GM12878 (cell line): ENCODE measurements around the gene LSM3. TPM values are rescaled to one million over a fixed set of nuclear protein-coding genes. Genes with fewer than 3 reads are reported as not detected.

Source experiments
- CREM ChIP-seq: IDR thresholded peaks from 2 replicates; pipeline ENCODE4 v1.6.1; 2014; ENCODE audit warnings: antibody characterized with exemption, low read depth
- NFIC ChIP-seq: IDR thresholded peaks from 2 replicates; pipeline ENCODE4 v1.6.1; 2012; ENCODE audit warnings: low read depth, mild to moderate bottlenecking, inconsistent platforms, low read length, moderate library complexity
- NFYA ChIP-seq: IDR thresholded peaks from 2 replicates; pipeline ENCODE4 v1.6.1; 2011; ENCODE audit warnings: low read depth, mild to moderate bottlenecking, low read length, improper control_type of control experiment, borderline replicate concordance
- NR2F1 ChIP-seq: fragments of 450-650 bp; conservative IDR thresholded peaks from 2 replicates; pipeline ENCODE4 v1.6.1; 2017; ENCODE audit warnings: mild to moderate bottlenecking
- RAD21 ChIP-seq: IDR thresholded peaks from 2 replicates; pipeline ENCODE4 v1.6.1; 2011; ENCODE audit warnings: mild to moderate bottlenecking, low read depth, low read length, moderate library complexity; ENCODE audit not compliant: insufficient read depth
- TCF3 ChIP-seq: IDR thresholded peaks from 2 replicates; pipeline ENCODE4 v1.6.1; 2012; ENCODE audit warnings: low read depth, mild to moderate bottlenecking, low read length, borderline replicate concordance; ENCODE audit not compliant: insufficient read depth
- ZNF217 ChIP-seq: fragments of 450-650 bp; IDR thresholded peaks from 2 replicates; pipeline ENCODE4 v1.6.1; 2017; ENCODE audit warnings: antibody characterized with exemption, mild to moderate bottlenecking
- ZNF622 ChIP-seq: fragments of 450-650 bp; IDR thresholded peaks from 2 replicates; pipeline ENCODE4 v1.6.1; 2017; ENCODE audit warnings: mild to moderate bottlenecking, inconsistent platforms
- polyA plus RNA-seq, 11 experiments: library from polyadenylated mRNA; depleted of rRNA in 4 of 11; unstranded in 6 of 11; stranded (reverse) in 5 of 11; fragments of >200 nt; fragmentation: Nextera tagmentation in 4 of 11; fragmentation: Illumina TruSeq in 1 of 11; extraction: Ambion mirVana in 4 of 11; extraction: Trizol in 1 of 11; gene quantifications; 1 replicate in 1 of 11; 2 replicates in 10 of 11; pipeline versions ENCODE4 v1.2.1 to v1.2.3, GENCODE V29; 2011 to 2016; ENCODE audit warnings: inconsistent platforms in 2 of 11, missing spikeins in 2 of 11, low read depth in 1 of 11
- total RNA-seq, 4 experiments: library from RNA; depleted of rRNA in 3 of 4; stranded (reverse); fragments of >200 nt in 3 of 4; fragmentation: Illumina TruSeq in 1 of 4; extraction: Trizol in 1 of 4; gene quantifications; 2 replicates each; pipeline versions ENCODE4 v1.2.1 to v1.2.3, GENCODE V29; 2013 to 2021
- TF ChIP-seq, protein P1 (sequence below): fragments of 450-650 bp; formaldehyde crosslinking; IDR thresholded peaks from 2 replicates; pipeline ENCODE4 v1.5.0; 2022; ENCODE audit warnings: mild to moderate bottlenecking, missing genetic modification characterization
- TF ChIP-seq, protein P2 (sequence below): fragments of 450-650 bp; IDR thresholded peaks from 2 replicates; pipeline ENCODE4 v1.6.1; 2017; ENCODE audit warnings: mild to moderate bottlenecking, moderate library complexity

LSM3 gene
- total and polyA plus RNA-seq, 10 of the 15 experiments (the other 5 are each of a cell fraction or from before 2014, with no cell fraction given), result 15.5 to 111 (median 29.1) TPM

DNA sequence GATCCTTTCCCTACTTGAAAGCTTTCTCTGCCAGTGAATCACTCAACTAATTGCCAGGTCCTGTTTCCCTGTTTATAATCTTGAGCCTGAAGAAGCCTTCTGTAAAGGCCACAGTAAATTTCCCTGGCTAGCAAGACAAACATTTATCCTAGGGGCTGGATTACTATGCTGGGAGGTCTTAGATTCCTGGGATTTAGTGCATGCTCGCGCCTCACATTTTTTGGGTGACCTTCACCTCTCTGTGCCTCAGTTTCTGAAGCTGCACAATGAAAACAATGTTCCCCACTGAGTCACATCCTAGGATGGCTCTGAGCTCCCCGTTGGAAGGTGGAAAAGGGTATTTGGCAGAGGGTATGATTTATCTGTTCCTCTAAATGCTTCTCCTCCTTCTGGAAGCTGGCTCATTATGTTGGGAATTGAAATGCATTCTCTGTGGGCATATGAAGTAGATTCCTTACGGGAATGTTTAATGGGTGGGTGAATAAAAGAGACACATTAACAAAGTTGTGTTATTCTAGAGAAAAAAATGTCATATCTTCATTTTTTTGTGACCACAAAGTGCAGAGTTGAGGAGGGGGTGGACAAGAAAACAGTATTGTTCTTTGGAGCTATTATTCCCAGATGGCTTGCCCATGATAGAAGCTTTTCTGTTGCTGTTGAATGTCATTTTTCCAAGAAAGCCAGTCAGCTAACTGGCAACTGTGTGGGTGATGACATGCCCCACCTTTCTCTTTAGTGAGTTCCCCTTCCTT is 32.4 kb downstream of the LSM3 start (continued):
- TF ChIP-seq, protein P1, sequence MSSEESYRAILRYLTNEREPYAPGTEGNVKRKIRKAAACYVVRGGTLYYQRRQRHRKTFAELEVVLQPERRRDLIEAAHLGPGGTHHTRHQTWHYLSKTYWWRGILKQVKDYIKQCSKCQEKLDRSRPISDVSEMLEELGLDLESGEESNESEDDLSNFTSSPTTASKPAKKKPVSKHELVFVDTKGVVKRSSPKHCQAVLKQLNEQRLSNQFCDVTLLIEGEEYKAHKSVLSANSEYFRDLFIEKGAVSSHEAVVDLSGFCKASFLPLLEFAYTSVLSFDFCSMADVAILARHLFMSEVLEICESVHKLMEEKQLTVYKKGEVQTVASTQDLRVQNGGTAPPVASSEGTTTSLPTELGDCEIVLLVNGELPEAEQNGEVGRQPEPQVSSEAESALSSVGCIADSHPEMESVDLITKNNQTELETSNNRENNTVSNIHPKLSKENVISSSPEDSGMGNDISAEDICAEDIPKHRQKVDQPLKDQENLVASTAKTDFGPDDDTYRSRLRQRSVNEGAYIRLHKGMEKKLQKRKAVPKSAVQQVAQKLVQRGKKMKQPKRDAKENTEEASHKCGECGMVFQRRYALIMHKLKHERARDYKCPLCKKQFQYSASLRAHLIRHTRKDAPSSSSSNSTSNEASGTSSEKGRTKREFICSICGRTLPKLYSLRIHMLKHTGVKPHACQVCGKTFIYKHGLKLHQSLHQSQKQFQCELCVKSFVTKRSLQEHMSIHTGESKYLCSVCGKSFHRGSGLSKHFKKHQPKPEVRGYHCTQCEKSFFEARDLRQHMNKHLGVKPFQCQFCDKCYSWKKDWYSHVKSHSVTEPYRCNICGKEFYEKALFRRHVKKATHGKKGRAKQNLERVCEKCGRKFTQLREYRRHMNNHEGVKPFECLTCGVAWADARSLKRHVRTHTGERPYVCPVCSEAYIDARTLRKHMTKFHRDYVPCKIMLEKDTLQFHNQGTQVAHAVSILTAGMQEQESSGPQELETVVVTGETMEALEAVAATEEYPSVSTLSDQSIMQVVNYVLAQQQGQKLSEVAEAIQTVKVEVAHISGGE (CRISPR knock-in tag), result no peak
- TF ChIP-seq NFYA (no peak), ZNF622 (no peak), TCF3 (no peak), CREM (no peak), NFIC (no peak), NR2F1 (no peak), ZNF217 (no peak), RAD21 (no peak)
- TF ChIP-seq, protein P2, sequence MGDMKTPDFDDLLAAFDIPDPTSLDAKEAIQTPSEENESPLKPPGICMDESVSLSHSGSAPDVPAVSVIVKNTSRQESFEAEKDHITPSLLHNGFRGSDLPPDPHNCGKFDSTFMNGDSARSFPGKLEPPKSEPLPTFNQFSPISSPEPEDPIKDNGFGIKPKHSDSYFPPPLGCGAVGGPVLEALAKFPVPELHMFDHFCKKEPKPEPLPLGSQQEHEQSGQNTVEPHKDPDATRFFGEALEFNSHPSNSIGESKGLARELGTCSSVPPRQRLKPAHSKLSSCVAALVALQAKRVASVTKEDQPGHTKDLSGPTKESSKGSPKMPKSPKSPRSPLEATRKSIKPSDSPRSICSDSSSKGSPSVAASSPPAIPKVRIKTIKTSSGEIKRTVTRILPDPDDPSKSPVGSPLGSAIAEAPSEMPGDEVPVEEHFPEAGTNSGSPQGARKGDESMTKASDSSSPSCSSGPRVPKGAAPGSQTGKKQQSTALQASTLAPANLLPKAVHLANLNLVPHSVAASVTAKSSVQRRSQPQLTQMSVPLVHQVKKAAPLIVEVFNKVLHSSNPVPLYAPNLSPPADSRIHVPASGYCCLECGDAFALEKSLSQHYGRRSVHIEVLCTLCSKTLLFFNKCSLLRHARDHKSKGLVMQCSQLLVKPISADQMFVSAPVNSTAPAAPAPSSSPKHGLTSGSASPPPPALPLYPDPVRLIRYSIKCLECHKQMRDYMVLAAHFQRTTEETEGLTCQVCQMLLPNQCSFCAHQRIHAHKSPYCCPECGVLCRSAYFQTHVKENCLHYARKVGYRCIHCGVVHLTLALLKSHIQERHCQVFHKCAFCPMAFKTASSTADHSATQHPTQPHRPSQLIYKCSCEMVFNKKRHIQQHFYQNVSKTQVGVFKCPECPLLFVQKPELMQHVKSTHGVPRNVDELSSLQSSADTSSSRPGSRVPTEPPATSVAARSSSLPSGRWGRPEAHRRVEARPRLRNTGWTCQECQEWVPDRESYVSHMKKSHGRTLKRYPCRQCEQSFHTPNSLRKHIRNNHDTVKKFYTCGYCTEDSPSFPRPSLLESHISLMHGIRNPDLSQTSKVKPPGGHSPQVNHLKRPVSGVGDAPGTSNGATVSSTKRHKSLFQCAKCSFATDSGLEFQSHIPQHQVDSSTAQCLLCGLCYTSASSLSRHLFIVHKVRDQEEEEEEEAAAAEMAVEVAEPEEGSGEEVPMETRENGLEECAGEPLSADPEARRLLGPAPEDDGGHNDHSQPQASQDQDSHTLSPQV, result no peak
